Panc1 (cell line): ENCODE measurements around the gene PPIP5K1. TPM values are rescaled to one million over a fixed set of nuclear protein-coding genes. Genes with fewer than 3 reads are reported as not detected.

Experiments
- ATAC-seq: fragments of 200-7000 bp; cut with Tn5 transposase; 2 replicates; pipeline ENCODE4 v1.9.1; 2020; ENCODE audit warnings: mild to moderate bottlenecking, moderate library complexity
- BruUV-seq: library from RNA; stranded (reverse); fragments of 400-500 nt; replicated peaks from 2 replicates; lab custom pipeline; 2021; lab: Mats Ljungman, UMichigan
- CTCF ChIA-PET: fragments of 300-600 bp; sonication (Branson Sonifier 250); formaldehyde crosslinking; loops from one replicate; lab custom pipeline; 2022; ENCODE audit warnings: antibody characterized with exemption; lab: Charles Lee
- POLR2A ChIA-PET: fragments of 300-600 bp; sonication (Branson Sonifier 250); formaldehyde crosslinking; loops from one replicate; lab custom pipeline; 2022; ENCODE audit warnings: antibody characterized with exemption; lab: Charles Lee
- DNase-seq: peaks from one replicate; pipeline ENCODE4 v3.0.0-alpha.2; 2010; ENCODE audit warnings: low read depth, low spot score
- H3K27ac ChIP-seq: 2 replicates; pipeline ENCODE4 v1.5.1; 2011; ENCODE audit warnings: mild to moderate bottlenecking, low read length, inconsistent platforms
- H3K27me3 ChIP-seq: fragments of 200-500 bp; sonication (Bioruptor generic); 2 replicates; pipeline ENCODE4 v1.6.0; 2014; ENCODE audit warnings: low read length, inconsistent platforms; ENCODE audit not compliant: control insufficient read depth, insufficient read depth
- H3K36me3 ChIP-seq: fragments of 200-500 bp; sonication (Bioruptor generic); 2 replicates; pipeline ENCODE4 v1.5.1; 2014; ENCODE audit warnings: inconsistent platforms, mild to moderate bottlenecking, low read length, moderate library complexity; ENCODE audit not compliant: control insufficient read depth, insufficient read depth
- H3K4me1 ChIP-seq: 2 replicates; pipeline ENCODE4 v1.5.1; 2011; ENCODE audit warnings: inconsistent platforms, mild to moderate bottlenecking, low read length, moderate library complexity; ENCODE audit not compliant: control insufficient read depth, insufficient read depth
- H3K4me3 ChIP-seq, 2 experiments: 2 replicates each; pipeline ENCODE4 v1.5.1; 2011 to 2012; ENCODE audit warnings: low read depth in 2 of 2, low read length in 2 of 2, mild to moderate bottlenecking in 2 of 2, inconsistent platforms in 1 of 2, moderate library complexity in 1 of 2
- H3K9me3 ChIP-seq: fragments of 200-500 bp; sonication (Bioruptor generic); 2 replicates; pipeline ENCODE4 v1.5.1; 2014; ENCODE audit warnings: low read depth, mild to moderate bottlenecking, inconsistent platforms, low read length, moderate library complexity; ENCODE audit not compliant: control insufficient read depth, insufficient read depth
- POLR2AphosphoS5 ChIP-seq: IDR thresholded peaks from 2 replicates; pipeline ENCODE4 v1.6.1; 2012; ENCODE audit warnings: mild to moderate bottlenecking, low read depth, low read length, moderate library complexity
- SIN3A ChIP-seq: IDR thresholded peaks from 2 replicates; pipeline ENCODE4 v1.6.1; 2012; ENCODE audit warnings: low read depth, mild to moderate bottlenecking, low read length, moderate library complexity, borderline replicate concordance; ENCODE audit not compliant: insufficient read depth
- TCF7L2 ChIP-seq: IDR thresholded peaks from 2 replicates; pipeline ENCODE4 v1.6.1; 2011; ENCODE audit warnings: mild to moderate bottlenecking, low read depth, low read length, inconsistent platforms
- in situ Hi-C: cut with HindIII; loops from 2 replicates; pipeline ENCODE4 v1.10.0; 2016; ENCODE audit warnings: low sequenced_read_pairs, low pct_unique_long_range_greater_than_20kb
- intact Hi-C: fragments of 100-400 bp; cut with micrococcal nuclease; formaldehyde crosslinking; loops from one replicate; pipeline ENCODE4 v1.10.0; 2022; ENCODE audit not compliant: unreplicated experiment
- total RNA-seq: library from RNA; stranded (reverse); gene quantifications from one replicate; pipeline ENCODE4 v1.2.1, GENCODE V29; 2021; ENCODE audit not compliant: unreplicated experiment
- TF ChIP-seq, protein P1 (sequence below): fragments of 450-650 bp; IDR thresholded peaks from 2 replicates; pipeline ENCODE4 v1.5.1; 2017; ENCODE audit warnings: mild to moderate bottlenecking
- TF ChIP-seq, protein P2 (sequence below), 2 experiments: IDR thresholded peaks; 2 replicates each; pipeline ENCODE4 v1.6.1; 2011 to 2012; ENCODE audit warnings: low read depth in 2 of 2, control low read depth in 1 of 2, low read length in 1 of 2, mild to moderate bottlenecking in 1 of 2, moderate library complexity in 1 of 2; ENCODE audit not compliant: insufficient read depth in 1 of 2

The PPIP5K1 gene
- total RNA-seq, 1 experiment from 2014 or later, result 56.6 TPM

DNA sequence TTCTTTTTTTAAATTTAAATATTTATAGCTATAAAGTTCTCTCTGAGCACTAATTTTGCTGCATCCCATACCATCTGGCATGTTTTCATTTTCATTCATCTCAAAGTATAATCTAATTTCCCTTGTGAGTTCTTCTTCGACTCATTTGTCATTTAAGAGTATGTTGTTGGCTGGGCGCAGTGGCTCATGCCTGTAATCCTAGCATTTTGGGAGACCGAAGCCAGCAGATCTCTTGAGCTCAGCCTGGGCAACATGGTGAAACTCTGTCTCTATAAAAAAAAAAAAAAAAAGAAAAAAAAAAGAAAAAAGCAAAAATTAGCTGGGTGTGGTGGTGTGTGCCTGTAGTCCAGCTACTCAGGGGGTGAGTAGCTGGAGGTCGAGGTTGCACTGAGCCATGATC, 37.8 kb downstream of the PPIP5K1 start:
- ATAC-seq (no peak), DNase-seq (no peak)
- intact Hi-C loops, result no loop called here
- ChIA-PET CTCF (interaction anchor here (0.6 kb wide), 1 partner anchor 8 kb away, joined by 4 read pairs; no protein-coding TSS in a partner anchor), POLR2A (interaction anchor here (0.6 to 0.7 kb wide), 2 partner anchors 23 to 1629 kb away, joined by 3 read pairs; no protein-coding TSS in a partner anchor)
- Histone ChIP-seq H3K9me3 (0 out of 2 replicates have a peak, but pooled peaks cover 3% of the 10 kb centered on the region), H3K27me3 (no peaks in the 10 kb centered on the region), H3K36me3 (no peaks in the 10 kb centered on the region), H3K27ac (no peak overlapping the region), H3K4me1 (no peaks in the 10 kb centered on the region), H3K4me3 (no peak overlapping the region)
- TF ChIP-seq TCF7L2 (no peak), SIN3A (no peak), POLR2AphosphoS5 (no peak)
- TF ChIP-seq, protein P1, sequence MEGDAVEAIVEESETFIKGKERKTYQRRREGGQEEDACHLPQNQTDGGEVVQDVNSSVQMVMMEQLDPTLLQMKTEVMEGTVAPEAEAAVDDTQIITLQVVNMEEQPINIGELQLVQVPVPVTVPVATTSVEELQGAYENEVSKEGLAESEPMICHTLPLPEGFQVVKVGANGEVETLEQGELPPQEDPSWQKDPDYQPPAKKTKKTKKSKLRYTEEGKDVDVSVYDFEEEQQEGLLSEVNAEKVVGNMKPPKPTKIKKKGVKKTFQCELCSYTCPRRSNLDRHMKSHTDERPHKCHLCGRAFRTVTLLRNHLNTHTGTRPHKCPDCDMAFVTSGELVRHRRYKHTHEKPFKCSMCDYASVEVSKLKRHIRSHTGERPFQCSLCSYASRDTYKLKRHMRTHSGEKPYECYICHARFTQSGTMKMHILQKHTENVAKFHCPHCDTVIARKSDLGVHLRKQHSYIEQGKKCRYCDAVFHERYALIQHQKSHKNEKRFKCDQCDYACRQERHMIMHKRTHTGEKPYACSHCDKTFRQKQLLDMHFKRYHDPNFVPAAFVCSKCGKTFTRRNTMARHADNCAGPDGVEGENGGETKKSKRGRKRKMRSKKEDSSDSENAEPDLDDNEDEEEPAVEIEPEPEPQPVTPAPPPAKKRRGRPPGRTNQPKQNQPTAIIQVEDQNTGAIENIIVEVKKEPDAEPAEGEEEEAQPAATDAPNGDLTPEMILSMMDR, result no peak
- TF ChIP-seq, protein P2, sequence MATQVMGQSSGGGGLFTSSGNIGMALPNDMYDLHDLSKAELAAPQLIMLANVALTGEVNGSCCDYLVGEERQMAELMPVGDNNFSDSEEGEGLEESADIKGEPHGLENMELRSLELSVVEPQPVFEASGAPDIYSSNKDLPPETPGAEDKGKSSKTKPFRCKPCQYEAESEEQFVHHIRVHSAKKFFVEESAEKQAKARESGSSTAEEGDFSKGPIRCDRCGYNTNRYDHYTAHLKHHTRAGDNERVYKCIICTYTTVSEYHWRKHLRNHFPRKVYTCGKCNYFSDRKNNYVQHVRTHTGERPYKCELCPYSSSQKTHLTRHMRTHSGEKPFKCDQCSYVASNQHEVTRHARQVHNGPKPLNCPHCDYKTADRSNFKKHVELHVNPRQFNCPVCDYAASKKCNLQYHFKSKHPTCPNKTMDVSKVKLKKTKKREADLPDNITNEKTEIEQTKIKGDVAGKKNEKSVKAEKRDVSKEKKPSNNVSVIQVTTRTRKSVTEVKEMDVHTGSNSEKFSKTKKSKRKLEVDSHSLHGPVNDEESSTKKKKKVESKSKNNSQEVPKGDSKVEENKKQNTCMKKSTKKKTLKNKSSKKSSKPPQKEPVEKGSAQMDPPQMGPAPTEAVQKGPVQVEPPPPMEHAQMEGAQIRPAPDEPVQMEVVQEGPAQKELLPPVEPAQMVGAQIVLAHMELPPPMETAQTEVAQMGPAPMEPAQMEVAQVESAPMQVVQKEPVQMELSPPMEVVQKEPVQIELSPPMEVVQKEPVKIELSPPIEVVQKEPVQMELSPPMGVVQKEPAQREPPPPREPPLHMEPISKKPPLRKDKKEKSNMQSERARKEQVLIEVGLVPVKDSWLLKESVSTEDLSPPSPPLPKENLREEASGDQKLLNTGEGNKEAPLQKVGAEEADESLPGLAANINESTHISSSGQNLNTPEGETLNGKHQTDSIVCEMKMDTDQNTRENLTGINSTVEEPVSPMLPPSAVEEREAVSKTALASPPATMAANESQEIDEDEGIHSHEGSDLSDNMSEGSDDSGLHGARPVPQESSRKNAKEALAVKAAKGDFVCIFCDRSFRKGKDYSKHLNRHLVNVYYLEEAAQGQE (IDR thresholded peaks at IDR 0.05; ENCODE audit: insufficient read depth in 1 of 2, low read depth in 2 of 2, low read length in 1 of 2), result no peak
- in situ Hi-C loops, result no loop called here
- BruUV-seq, result no TSS peak

DNA sequence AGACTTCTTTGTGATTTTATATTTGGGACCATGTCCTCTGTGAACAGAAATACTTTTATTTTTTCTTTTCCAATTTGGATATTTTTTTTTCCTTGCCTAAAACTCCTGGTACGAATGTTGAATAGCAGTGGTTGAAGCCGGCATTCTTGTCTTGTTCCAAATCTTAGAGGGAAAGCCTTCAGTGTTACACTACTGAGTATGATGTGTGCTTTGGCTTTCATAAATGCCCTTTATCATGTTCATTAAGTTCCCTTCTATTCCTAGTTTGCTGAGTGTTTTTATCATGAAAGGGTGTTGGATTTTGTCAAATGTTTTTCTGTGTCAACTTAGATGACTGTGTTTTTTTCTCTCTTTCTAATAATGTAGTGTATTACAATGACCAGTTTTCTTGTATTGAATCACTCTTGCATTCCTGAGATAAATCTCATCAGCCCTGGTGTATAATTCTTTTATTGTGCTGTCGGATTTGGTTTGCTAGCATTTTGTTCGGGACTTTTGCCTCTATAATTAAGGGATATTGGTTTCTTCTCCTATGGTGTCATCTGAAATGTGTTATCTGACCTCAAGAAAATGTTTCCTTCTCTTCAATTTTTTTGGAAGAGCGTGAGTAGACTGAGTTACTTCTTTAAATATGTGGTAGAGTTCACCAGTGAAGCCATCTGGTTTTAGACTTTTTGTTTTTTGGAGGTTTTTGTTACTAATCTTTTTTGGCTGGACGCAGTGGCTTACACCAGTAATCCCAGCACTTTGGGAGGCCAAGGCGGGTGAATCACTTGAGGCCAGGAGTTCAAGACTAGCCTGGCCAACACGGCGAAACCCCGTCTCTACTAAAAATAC, 39.3 kb downstream of the PPIP5K1 start:
- TSS peak; percentile 76 for BruUV-seq
- intact Hi-C loops, result no loop called here

More for the DNA sequence above, 39.3 kb downstream of the PPIP5K1 start:
- H3K36me3 ChIP-seq, result no peaks in the 10 kb centered on the region
- no peak for DNase-seq
- no peaks in the 10 kb centered on the region for H3K4me1 ChIP-seq
- CTCF ChIA-PET, result no interaction called here
- in situ Hi-C loops, result no loop called here
- no peak overlapping the region for H3K4me3 ChIP-seq
- 0 out of 2 replicates have a peak, but pooled peaks cover 3% of the 10 kb centered on the region for H3K9me3 ChIP-seq
- POLR2A ChIA-PET, result no interaction called here
- TF ChIP-seq, protein P2 (IDR thresholded peaks at IDR 0.05; ENCODE audit: insufficient read depth in 1 of 2, low read depth in 2 of 2, low read length in 1 of 2), result no peak
- no peak for TF ChIP-seq SIN3A
- TF ChIP-seq TCF7L2, result no peak
- TF ChIP-seq, protein P1, result no peak
- no peak for TF ChIP-seq POLR2AphosphoS5
- ATAC-seq, result no peak
- H3K27me3 ChIP-seq, result no peaks in the 10 kb centered on the region
- H3K27ac ChIP-seq, result no peak overlapping the region
